ENCODE results near the gene NTN3. TPM values are rescaled to one million over a fixed set of nuclear protein-coding genes. Genes with fewer than 3 reads are reported as not detected.
"Not testable (repeated sequence)": the region's sequence is repeated elsewhere in the genome, so short reads cannot be mapped to it uniquely, and the experiment has no call there.

Gene NTN3
- 0.12 TPM in 1 of 2 replicates, not detected in the other for total RNA-seq (2014; rRNA removed; shearing (Covaris generic))

DNA sequence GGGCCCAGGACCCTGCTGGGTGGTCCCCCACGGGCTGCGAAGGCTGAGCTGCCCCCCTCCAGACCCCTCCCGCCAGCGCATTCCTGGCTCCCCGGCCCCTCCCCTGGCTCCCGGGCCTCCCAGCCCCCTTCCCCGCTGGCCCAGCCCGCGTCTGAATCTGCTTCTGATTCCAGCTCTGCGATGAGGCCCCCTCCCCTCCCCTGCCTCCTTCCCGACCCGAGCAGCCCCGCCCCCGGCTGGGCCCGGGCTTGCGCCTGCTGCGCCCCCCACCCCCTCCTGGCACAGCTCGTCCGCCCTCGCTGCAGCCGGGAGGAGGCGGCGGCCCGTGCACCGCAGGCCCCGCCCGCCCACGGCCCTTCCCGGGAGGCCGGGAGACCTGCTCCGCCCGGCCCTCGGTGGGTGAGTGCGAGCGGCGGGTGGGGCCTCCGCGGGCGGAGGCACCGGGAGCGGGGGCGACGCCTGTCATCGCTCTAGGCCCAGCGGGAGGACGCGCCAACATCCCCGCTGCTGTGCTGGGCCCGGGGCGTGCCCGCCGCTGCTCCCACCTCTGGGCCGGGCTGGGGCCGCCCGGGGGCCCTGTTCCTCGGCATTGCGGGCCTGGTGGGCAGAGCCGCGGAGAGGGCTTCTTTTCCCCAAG, at the start of gene NTN3:
Gene NTN3 (plus strand): TSS at position 282 of the 637 bp plus-strand sequence. CDS start 405 bp downstream, outside the sequence.
- DNase-seq (ENCODE audit: low spot score): no peak

- DNase-seq (ENCODE audit: low spot score): no peak
Measured at GRCh38 chr16:2422123-2422867, 48.8 kb upstream of the NTN3 start.

- DNase-seq (ENCODE audit: low spot score): no peak
Measured at GRCh38 chr16:2424061-2425007, 46.8 kb upstream of the NTN3 start.

DNA sequence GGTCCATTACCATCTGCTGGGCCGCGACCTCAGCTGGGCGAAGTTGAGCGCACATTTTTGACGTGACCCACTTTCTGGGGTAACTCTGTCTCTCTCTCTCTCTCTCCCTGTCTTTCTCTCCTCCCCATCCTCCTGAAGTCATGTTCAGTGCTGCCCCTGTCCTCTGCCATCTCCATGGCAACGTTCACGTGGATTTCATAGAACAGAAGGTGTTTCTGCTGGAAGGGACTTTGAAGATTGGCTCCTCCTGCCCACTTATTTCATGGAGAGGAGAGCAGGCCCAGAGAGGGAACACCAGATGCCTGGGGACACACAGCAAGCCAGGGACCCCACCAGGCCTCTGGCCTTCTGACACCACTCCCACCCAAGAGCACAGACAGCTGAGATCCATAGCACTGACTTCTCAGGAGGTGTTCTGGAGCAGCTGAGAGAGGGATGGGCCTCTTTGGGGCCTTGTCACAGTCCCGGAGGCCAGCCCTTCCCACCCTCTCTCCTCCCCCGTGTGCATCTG, 46.0 kb upstream of the NTN3 start:
- DNase-seq (ENCODE audit: low spot score): no peak

DNA sequence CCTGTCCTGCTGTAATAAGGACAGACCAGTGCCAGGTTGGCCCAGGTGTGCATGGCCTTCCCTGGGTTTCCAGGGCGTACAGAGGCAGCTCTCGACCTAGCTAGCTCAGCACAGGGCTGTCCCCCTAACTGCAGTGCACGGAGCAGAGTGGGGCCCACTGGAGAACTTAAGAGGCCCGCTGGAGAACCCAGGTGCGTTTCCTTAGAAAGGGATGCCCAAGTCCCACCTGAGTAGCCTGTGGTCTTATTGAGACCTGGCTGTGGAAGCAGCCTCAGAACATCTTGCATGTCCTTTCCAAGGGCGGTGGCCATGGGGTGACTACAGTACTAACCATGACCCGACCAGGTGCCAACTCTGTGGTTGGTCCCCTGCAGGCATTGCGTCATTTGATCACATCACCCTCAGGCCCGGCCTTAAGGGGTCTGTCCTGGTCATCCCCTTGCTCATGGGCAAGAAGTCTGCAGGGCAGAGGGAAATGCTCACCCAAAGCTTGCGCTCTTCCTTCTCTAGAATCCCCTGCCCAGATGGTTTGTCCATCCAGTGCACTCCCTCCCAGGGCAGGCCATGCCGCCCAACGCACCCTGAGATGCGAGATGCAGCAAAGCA, 45.2 kb upstream of the NTN3 start:
- no peak for DNase-seq (ENCODE audit: low spot score)

DNA sequence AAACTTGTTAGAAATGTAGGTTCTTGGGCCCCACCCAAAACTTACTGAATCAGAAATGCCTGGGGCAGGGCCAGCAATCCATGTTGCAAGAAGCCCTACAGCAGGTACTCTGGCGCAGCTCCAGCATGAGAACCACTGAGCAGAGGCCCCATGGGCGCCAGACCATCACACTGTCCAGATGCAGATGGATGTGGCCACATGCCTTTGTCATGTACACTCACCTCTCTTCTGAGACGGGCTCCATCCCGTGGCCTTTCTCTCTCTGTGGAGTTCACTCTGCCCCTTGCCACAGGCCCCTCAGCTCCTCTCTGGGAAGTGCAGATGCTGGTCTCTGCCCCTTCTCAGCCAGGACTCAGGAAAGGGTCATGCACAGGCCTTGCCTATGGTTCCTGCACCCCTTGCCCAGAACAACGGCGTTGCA, 44.1 kb upstream of the NTN3 start:
- DNase-seq (ENCODE audit: low spot score): no peak

DNA sequence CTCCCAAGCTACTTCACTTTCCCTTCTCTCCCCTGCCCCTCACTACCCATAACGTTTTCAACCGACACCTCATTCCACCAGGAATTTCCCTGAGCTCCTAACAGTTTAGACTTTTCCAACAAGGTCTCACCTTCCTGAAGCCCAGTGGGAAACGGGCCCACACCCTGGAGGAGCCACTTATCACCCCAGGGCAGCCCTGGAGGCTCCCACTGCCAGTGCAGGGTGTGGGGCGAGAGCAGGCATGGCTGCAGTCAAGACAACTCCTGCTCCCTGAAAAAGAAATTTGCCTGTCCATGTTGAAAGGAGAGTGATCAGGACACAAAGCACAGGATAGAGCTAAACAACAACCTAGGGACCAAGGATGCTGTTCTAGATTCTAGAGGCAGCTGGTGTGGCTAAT, 43.6 kb upstream of the NTN3 start:
- no peak for DNase-seq (ENCODE audit: low spot score)

DNA sequence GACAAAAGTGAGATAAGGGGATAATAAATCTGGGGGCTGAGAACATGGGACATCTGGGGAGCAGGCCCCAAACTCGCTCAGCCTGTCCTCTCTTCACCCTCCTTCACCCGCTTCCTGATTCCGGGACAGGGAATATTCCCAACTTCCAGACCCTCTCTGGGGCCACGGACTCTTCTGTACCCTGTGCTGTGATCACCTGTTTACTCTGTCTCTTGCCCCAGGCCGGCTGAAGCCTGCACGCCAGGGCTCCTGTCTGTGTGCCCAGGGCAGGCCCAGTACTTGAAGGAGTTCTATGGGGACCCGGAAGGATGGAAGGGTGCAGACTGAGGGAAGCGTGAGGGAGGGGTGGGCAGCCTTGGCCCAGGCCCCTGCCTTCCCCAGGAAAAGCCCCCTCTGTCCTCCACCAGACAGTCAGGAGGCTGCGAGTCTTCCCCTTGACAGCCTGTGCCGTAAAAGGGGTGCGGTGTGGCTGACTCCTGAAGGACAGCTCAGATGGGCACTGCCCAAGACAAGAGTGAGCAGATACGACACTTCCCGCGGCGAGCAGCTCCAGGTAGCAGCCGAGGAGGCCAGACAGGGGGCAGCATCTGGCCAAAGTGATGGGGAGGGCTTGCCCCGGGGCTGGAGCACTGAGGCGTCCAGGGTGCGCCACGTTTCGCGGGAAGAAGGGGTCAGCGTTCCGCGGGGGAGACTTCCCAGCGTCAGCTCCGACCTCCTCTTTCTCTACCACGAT, 42.9 kb upstream of the NTN3 start:
- no peak for DNase-seq (ENCODE audit: low spot score)

DNA sequence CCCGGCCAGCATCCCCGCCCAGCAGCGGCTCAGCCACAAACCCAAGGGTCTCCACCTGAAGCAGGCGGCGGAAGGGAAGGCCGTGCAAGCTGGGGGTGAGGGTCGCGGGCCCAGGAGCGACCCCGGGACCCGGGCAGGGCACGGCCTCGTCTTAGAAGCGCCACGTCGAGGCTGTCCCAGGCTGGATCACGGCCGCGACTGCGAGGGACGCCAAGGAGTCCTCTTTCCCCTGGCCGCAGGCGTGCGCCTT, 42.4 kb upstream of the NTN3 start:
- no peak for DNase-seq (ENCODE audit: low spot score)

- peak; percentile 84 for DNase-seq (ENCODE audit: low spot score)
Measured at GRCh38 chr16:2429034-2429770, 41.9 kb upstream of the NTN3 start, which contains the start of gene CCNF. Gene CCNF (plus strand): TSS chr16:2429447. CDS start chr16:2429482, 35 bp downstream.

DNA sequence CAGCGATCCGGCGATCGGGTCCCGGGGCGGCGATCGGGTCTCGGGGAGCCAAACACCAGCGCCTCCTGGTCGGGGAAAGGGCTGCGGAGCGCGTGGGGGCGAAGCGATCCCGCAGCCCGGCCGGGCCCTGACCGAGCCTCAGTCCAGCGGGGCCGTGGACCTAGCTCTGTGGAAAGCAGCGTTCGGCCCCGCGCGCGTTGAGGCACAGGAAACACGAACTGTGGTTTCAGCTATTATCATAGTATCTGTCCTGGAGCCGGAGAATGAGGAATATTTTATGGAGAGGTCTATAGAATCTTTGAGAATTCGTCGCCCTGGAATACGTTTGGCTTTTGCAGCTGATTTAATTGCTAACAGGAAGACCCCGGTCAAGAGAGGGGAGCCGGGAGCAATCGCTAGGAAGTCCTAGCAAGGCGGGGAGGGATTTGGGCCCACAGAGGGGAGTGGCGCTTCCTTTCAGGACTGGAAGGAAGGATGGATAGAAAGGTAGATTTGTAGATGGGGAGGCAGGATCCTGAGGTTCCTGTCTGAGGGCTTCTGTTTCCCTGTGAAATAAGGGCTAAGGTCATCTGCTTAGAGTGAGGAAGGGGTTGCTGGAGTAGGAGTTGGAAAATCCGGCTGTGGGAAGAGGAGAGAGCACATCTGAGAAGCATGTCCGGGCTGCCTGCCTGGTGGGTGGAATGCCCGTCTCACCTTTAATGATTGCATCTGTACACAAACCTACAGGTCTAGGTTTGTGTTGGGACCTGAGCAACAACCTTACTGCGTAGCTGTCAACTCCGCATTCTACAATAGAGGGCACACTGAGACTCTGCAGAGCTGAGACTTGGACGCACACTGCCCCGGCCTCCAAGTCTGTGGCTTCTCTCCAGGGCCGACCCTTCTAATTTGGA, 41.1 kb upstream of the NTN3 start:
- DNase-seq (ENCODE audit: low spot score): no peak

DNA sequence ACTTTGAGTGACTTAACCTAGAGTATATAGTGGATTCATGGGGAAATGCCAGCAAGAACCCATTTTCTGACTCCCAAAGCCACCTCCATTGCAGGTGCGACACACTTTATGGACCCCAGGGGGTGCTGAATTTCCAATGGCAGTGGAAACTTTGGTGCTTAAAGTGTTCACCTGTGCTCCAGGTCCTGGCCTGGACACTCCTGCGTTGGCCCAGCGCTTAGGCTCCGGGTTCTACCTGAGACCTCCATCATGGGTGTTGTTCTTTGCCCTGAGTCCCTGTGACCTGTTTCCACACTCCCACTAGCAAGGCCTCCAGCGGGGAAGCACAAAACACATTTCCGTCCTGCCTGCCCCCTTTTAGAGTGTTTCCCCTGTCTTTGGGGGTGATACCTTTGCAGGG, 38.8 kb upstream of the NTN3 start:
- DNase-seq (ENCODE audit: low spot score): no peak

GRCh38 chr16:2432801-2433505, 38.1 kb upstream of the NTN3 start:
- no peak for DNase-seq (ENCODE audit: low spot score)

DNA sequence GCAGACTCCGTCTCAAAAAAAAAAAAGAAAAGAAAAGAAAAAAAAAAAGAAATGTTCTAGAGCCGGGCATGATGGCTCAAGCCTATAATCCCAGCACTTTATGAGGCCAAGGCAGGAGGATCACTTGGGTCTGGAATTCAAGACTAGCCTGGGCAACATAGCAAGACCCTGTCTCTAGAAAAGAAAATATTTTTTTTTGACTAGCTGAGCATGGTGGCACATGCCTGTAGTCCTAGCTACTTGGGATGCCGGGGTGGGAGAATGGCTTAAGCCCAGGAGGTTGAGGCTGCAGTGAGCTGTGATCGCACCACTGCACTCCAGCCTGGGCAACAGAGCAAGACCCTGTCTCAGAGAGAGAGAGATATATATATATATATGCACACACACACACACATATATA, 35.9 kb upstream of the NTN3 start:
- DNase-seq (ENCODE audit: low spot score): not testable (repeated sequence)

- no peak for DNase-seq (ENCODE audit: low spot score)
Measured at GRCh38 chr16:2436110-2436509, 35.0 kb upstream of the NTN3 start.

DNA sequence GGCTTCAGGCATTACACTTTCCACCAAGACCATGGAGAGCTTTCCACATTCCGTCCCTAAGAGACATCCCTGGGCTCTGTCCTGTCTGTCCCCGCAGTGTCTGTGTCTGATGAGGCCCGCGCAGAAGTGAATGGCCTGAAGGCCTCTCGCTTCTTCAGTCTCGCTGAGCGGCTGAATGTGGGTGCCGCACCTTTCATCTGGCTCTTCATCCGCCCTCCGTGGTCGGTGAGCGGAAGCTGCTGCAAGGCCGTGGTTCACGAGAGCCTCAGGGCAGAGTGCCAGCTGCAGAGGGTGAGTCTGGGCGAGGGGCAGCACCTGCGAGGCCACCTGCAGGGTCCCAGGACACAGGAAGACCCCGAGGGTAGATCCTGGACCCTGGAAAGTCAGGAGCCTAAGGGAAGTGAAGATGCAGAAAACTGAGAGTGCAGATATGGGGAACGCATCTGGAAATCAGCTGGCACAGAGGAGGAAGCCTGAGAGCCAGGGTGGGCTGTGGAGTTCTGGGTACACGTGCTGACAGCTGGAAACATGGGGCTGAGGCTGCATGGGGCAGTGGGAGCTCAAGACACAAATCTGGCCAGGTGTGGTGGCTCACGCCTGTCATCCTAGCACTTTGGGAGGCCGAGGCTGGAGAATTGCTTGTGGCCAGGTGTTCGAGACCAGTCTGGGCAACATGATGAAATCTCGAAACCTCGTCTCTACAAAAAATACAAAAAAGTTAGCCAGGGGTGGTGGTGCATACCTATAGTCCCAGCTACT, 33.9 kb upstream of the NTN3 start:
- no peak for DNase-seq (ENCODE audit: low spot score)

DNA sequence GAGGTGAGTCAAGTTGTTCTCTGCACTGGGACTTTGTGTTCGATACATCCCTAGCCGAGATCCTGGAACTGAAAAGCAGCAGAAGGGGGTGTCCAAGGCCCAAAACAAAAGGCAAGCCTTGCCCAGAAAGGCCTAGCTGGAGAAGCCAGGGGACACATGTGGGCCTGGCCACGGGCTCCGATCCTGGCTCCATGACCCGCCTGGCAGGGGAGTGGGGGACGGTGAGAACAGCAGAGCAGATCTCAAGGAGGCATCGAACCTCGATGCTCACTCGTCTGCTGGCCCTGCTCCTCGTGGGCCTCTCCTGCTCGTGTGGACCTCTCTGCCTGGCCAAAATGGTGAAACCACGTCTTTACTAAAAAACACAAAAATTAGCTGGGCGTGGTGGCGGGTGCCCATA, 33.0 kb upstream of the NTN3 start:
- DNase-seq (ENCODE audit: low spot score): no peak

GRCh38 chr16:2439598-2439997, 31.5 kb upstream of the NTN3 start:
- no peak for DNase-seq (ENCODE audit: low spot score)

Data from A172 (cell line).